Measurements from ENCODE around the gene TMEM267. TPM values are rescaled to one million over a fixed set of nuclear protein-coding genes. Genes with fewer than 3 reads are reported as not detected.

Gene TMEM267
- total RNA-seq, 1 experiment from 2014 or later: 17.5 TPM

DNA sequence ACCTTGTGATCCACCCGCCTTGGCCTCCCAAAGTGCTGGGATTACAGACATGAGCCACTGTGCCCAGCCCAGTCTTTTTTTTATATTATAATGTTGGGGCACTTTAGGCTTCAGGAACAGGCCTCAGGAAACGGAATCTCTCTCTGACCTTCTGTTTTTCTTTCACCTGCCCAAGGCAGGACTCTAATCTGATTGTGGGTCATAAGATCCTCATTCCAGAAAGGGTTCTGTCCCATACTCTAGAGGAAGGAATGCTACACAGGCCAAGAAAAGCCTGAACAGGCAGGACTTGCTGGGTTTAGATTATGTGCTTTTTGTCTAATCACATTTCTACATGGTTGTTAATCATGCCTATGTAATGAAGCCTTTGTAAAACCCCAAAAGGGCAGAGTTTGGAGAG is 69.7 kb downstream of the TMEM267 start:
- no peaks in the 10 kb centered on the region for H3K79me2 ChIP-seq (ENCODE audit: insufficient read depth, low read length)
- no peaks in the 10 kb centered on the region for H4K20me1 ChIP-seq (ENCODE audit: insufficient read depth)
- no peak overlapping the region for H2AFZ ChIP-seq (ENCODE audit: low read depth, low read length, poor library complexity, severe bottlenecking)
- no peak overlapping the region for H3K27ac ChIP-seq (ENCODE audit: low read depth, low read length)
- no peaks in the 10 kb centered on the region for H3K27me3 ChIP-seq (ENCODE audit: insufficient read depth, low read length)
- ChIA-PET POLR2A (no interaction called here), CTCF (no interaction called here), RAD21 (ENCODE audit: low non-redundant PET in 1 of 2, low total read pairs in 2 of 2, uncharacterized antibody in 2 of 2, unreplicated experiment in 2 of 2) (no interaction called here)
- no peak overlapping the region for H3K4me3 ChIP-seq (replicated peaks in 1 of 2; ENCODE audit: low read depth in 1 of 2, low read length in 2 of 2)
- no peaks in the 10 kb centered on the region for H3K4me1 ChIP-seq (ENCODE audit: control insufficient read depth in 1 of 2, insufficient read depth in 2 of 2, low read length in 2 of 2)
- no peaks in the 10 kb centered on the region for H3K9me3 ChIP-seq (ENCODE audit: control insufficient read depth in 1 of 2, insufficient read depth in 1 of 2, low read depth in 1 of 2, low read length in 2 of 2)
- DNase-seq (ENCODE audit: low read depth, low spot score): no peak
- H3K9me2 ChIP-seq (ENCODE audit: insufficient read depth): no peaks in the 10 kb centered on the region
- H3K36me3 ChIP-seq (ENCODE audit: control insufficient read depth in 1 of 2, insufficient read depth in 2 of 2, low read length in 2 of 2): no peaks in the 10 kb centered on the region
- BruUV-seq (replicated peaks): no TSS peak
- no peak for TF ChIP-seq POLR2A (IDR thresholded peaks at IDR 0.05; ENCODE audit: borderline replicate concordance, extremely low read depth, insufficient read depth, insufficient read length)
- TF ChIP-seq YY1 (IDR thresholded peaks at IDR 0.05; ENCODE audit: extremely low read depth, insufficient replicate concordance, low read depth, low read length): no peak
- TF ChIP-seq, protein P1, sequence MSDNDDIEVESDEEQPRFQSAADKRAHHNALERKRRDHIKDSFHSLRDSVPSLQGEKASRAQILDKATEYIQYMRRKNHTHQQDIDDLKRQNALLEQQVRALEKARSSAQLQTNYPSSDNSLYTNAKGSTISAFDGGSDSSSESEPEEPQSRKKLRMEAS (IDR thresholded peaks at IDR 0.05): no peak
- TF ChIP-seq, protein P2, sequence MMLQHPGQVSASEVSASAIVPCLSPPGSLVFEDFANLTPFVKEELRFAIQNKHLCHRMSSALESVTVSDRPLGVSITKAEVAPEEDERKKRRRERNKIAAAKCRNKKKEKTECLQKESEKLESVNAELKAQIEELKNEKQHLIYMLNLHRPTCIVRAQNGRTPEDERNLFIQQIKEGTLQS (IDR thresholded peaks at IDR 0.05): no peak
- TF ChIP-seq EZH2 (IDR thresholded peaks at IDR 0.05): no peak
- TF ChIP-seq POLR2AphosphoS5 (IDR thresholded peaks at IDR 0.05; ENCODE audit: low read depth, low read length): no peak
- no peak for TF ChIP-seq ZFX (IDR thresholded peaks at IDR 0.05)
- no peak for TF ChIP-seq JUND (IDR thresholded peaks at IDR 0.05)
- no peak for TF ChIP-seq SP1 (IDR thresholded peaks at IDR 0.05; ENCODE audit: low read depth)
- TF ChIP-seq, protein P3, sequence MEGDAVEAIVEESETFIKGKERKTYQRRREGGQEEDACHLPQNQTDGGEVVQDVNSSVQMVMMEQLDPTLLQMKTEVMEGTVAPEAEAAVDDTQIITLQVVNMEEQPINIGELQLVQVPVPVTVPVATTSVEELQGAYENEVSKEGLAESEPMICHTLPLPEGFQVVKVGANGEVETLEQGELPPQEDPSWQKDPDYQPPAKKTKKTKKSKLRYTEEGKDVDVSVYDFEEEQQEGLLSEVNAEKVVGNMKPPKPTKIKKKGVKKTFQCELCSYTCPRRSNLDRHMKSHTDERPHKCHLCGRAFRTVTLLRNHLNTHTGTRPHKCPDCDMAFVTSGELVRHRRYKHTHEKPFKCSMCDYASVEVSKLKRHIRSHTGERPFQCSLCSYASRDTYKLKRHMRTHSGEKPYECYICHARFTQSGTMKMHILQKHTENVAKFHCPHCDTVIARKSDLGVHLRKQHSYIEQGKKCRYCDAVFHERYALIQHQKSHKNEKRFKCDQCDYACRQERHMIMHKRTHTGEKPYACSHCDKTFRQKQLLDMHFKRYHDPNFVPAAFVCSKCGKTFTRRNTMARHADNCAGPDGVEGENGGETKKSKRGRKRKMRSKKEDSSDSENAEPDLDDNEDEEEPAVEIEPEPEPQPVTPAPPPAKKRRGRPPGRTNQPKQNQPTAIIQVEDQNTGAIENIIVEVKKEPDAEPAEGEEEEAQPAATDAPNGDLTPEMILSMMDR (IDR thresholded peaks at IDR 0.05 in 2 of 3, conservative IDR thresholded peaks at IDR 0.05 in 1 of 3; ENCODE audit: borderline replicate concordance in 1 of 3, insufficient read depth in 1 of 3, low read depth in 2 of 3, low read length in 2 of 3): no peak
- TF ChIP-seq, protein P4, sequence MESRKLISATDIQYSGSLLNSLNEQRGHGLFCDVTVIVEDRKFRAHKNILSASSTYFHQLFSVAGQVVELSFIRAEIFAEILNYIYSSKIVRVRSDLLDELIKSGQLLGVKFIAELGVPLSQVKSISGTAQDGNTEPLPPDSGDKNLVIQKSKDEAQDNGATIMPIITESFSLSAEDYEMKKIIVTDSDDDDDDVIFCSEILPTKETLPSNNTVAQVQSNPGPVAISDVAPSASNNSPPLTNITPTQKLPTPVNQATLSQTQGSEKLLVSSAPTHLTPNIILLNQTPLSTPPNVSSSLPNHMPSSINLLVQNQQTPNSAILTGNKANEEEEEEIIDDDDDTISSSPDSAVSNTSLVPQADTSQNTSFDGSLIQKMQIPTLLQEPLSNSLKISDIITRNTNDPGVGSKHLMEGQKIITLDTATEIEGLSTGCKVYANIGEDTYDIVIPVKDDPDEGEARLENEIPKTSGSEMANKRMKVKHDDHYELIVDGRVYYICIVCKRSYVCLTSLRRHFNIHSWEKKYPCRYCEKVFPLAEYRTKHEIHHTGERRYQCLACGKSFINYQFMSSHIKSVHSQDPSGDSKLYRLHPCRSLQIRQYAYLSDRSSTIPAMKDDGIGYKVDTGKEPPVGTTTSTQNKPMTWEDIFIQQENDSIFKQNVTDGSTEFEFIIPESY (IDR thresholded peaks at IDR 0.05; ENCODE audit: extremely low read depth, insufficient replicate concordance, low read length): no peak
- no peak for TF ChIP-seq CEBPB (IDR thresholded peaks at IDR 0.05; ENCODE audit: low read depth)
- TF ChIP-seq SRF (IDR thresholded peaks at IDR 0.05; ENCODE audit: low read depth): no peak
- no peak for TF ChIP-seq EGR1 (IDR thresholded peaks at IDR 0.05; ENCODE audit: low read depth)
- no peak for TF ChIP-seq ZNF274 (IDR thresholded peaks at IDR 0.05; ENCODE audit: low read depth, low read length)
- no peak for TF ChIP-seq TCF7L2 (IDR thresholded peaks at IDR 0.05; ENCODE audit: borderline replicate concordance, extremely low read depth, insufficient read depth, insufficient read length)
- TF ChIP-seq CBX3 (IDR thresholded peaks at IDR 0.05; ENCODE audit: low read depth): no peak
- intact Hi-C loops (cut with micrococcal nuclease): no loop called here
- ATAC-seq: no peak
- no peak overlapping the region for H3K4me2 ChIP-seq (ENCODE audit: low read length)
- no peak overlapping the region for H3K9ac ChIP-seq (ENCODE audit: low read length)

Data from HCT116 (cell line).